ENCODE data around the gene RFNG. TPM values are rescaled to one million over a fixed set of nuclear protein-coding genes. Genes with fewer than 3 reads are reported as not detected.
A peak's percentile ranks its signal among the peaks of the same experiment; 100 is the strongest.

Gene RFNG
- total and polyA plus RNA-seq, 2 of the 13 experiments (the other 11 are each of a cell fraction or from before 2014, with no cell fraction given) = 61.4 to 64.0 TPM

DNA sequence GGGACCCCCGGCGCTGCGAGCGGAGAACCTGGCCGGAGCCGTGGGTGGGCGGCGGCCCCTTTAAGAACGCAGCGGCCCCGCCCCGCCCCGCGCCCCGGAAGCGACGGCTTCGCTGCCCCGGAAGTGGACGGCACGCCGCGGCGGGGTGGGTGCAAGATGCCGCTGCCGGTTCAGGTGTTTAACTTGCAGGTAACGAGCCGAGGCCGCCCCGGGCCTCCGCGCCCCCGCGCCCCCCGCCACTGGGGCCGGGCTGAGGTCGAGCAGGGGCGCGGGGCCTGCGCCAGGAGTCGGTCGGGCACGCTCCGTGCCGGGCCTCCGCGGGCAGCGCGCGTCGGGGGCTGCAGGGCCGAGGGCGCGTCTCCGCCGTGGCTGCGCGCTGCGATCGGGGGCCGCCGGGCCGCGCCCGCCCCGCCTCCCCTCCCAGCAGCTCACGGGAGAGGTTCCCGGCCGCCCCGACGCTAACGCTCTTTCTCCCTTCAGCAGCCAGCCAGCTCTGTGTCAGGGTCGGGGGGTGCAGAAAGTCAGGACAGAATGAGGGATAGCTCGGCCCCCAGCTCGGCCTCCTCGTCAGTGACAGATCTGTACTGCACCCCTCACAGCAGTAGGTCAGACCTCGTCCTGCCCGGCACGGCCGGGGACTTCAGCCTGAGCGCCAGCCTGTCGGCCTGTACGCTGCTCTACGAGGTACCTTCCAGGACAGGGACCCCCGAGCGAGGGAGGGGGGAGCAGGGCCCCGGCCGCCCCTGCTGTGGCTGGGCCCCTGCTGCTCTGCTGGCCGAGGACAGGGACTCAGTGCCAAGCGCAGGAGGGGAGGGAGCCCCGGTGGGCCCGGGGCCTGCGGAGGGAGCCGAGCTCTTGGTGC lies at the start of gene RFNG, which contains the start of gene GPS1 (continued):
- TF ChIP-seq ZNF34 (CRISPR knock-in tag; IDR thresholded peaks at IDR 0.05; ENCODE audit: borderline replicate concordance) = no peak
- no peak for TF ChIP-seq ZNF556 (CRISPR knock-in tag; IDR thresholded peaks at IDR 0.05; ENCODE audit: borderline replicate concordance)
- TF ChIP-seq PAXIP1 (CRISPR knock-in tag; conservative IDR thresholded peaks at IDR 0.05) = no peak
- TF ChIP-seq ZNF484 (CRISPR knock-in tag; IDR thresholded peaks at IDR 0.05; ENCODE audit: borderline replicate concordance, low read depth) = no peak
- TF ChIP-seq, protein P1, sequence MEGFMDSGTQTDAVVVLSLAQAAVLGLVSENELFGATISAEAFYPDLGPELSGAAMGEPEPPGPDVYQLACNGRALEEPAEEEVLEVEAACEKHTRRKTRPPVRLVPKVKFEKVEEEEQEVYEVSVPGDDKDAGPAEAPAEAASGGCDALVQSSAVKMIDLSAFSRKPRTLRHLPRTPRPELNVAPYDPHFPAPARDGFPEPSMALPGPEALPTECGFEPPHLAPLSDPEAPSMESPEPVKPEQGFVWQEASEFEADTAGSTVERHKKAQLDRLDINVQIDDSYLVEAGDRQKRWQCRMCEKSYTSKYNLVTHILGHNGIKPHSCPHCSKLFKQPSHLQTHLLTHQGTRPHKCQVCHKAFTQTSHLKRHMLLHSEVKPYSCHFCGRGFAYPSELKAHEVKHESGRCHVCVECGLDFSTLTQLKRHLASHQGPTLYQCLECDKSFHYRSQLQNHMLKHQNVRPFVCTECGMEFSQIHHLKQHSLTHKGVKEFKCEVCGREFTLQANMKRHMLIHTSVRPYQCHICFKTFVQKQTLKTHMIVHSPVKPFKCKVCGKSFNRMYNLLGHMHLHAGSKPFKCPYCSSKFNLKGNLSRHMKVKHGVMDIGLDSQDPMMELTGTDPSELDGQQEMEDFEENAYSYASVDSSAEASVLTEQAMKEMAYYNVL (CRISPR knock-in tag; IDR thresholded peaks at IDR 0.05; ENCODE audit: borderline replicate concordance) = no peak
- no peak for TF ChIP-seq NFRKB (IDR thresholded peaks at IDR 0.05)
- no peak for TF ChIP-seq ZNF225 (CRISPR knock-in tag; IDR thresholded peaks at IDR 0.05)
- TF ChIP-seq MXD3 (CRISPR knock-in tag; IDR thresholded peaks at IDR 0.05) = peak; percentile 71
- no peak for TF ChIP-seq AHDC1 (CRISPR knock-in tag; IDR thresholded peaks at IDR 0.05; ENCODE audit: borderline replicate concordance)
- TF ChIP-seq ATF7-NPFF (CRISPR knock-in tag; IDR thresholded peaks at IDR 0.05; ENCODE audit: low read depth) = no peak
